Glutamatergic neuron (in vitro differentiated cells): Measurements from ENCODE around the gene CACNA1G. TPM values are rescaled to one million over a fixed set of nuclear protein-coding genes. Genes with fewer than 3 reads are reported as not detected.
A peak's percentile ranks its signal among the peaks of the same experiment; 100 is the strongest.

Experiments used
- DNase-seq: peaks from one replicate; pipeline ENCODE4 v3.0.0; 2022
- H3K27ac Mint-ChIP-seq: one replicate; pipeline ENCODE4 v1.8.0; 2020; ENCODE audit warnings: mild to moderate bottlenecking, mixed read lengths, inconsistent platforms; ENCODE audit not compliant: unreplicated experiment
- H3K27me3 Mint-ChIP-seq: one replicate; pipeline ENCODE4 v1.8.0; 2020; ENCODE audit warnings: mild to moderate bottlenecking, moderate library complexity, mixed read lengths, inconsistent platforms; ENCODE audit not compliant: unreplicated experiment
- H3K36me3 Mint-ChIP-seq: one replicate; pipeline ENCODE4 v1.8.0; 2020; ENCODE audit warnings: mild to moderate bottlenecking, mixed read lengths, inconsistent platforms; ENCODE audit not compliant: unreplicated experiment
- H3K4me1 Mint-ChIP-seq: one replicate; pipeline ENCODE4 v1.8.0; 2020; ENCODE audit warnings: mild to moderate bottlenecking, low read depth, mixed read lengths, inconsistent platforms; ENCODE audit not compliant: unreplicated experiment
- H3K4me3 Mint-ChIP-seq: one replicate; pipeline ENCODE4 v1.8.0; 2020; ENCODE audit warnings: mild to moderate bottlenecking, mixed read lengths, inconsistent platforms; ENCODE audit not compliant: unreplicated experiment
- H3K9me3 Mint-ChIP-seq: one replicate; pipeline ENCODE4 v1.8.0; 2020; ENCODE audit warnings: mild to moderate bottlenecking, moderate library complexity, mixed read lengths, inconsistent platforms; ENCODE audit not compliant: unreplicated experiment
- CTCF ChIP-seq: fragments of 200-600 bp; sonication (generic); IDR thresholded peaks from one replicate; pipeline ENCODE4 v1.5.0; 2021; ENCODE audit not compliant: partially characterized antibody, unreplicated experiment
- total RNA-seq: library from RNA; stranded (reverse); fragmentation: NEBNext Ultra II Directional; extraction: Animal tissue kit (Norgen Biotek cat#: 25700); gene quantifications from one replicate; pipeline ENCODE4 v1.2.1, GENCODE V29; 2021; ENCODE audit not compliant: unreplicated experiment

The CACNA1G gene
- total RNA-seq, 1 donor from 2014 or later, result 2.2 TPM

- no peak for TF ChIP-seq CTCF
- H3K4me1 Mint-ChIP-seq, result peaks cover 28% of the 10 kb centered on the region
- H3K9me3 Mint-ChIP-seq, result peaks cover 6% of the 10 kb centered on the region
- peaks cover 20% of the 10 kb centered on the region for H3K27me3 Mint-ChIP-seq
- DNase-seq, result no peak
- no peaks in the 10 kb centered on the region for H3K36me3 Mint-ChIP-seq
- H3K4me3 Mint-ChIP-seq, result peak overlapping the region; percentile 50
- no peak overlapping the region for H3K27ac Mint-ChIP-seq
These were observed 2.0 kb downstream of the CACNA1G start for GRCh38 chr17:50562242-50563091.

GRCh38 chr17:50563092-50563511, 2.6 kb downstream of the CACNA1G start:
- Mint-ChIP-seq H3K9me3 (peaks cover 6% of the 10 kb centered on the region), H3K27ac (no peak overlapping the region), H3K4me1 (peaks cover 26% of the 10 kb centered on the region), H3K36me3 (no peaks in the 10 kb centered on the region), H3K27me3 (peaks cover 23% of the 10 kb centered on the region), H3K4me3 (peak overlapping the region; percentile 5)
- no peak for TF ChIP-seq CTCF
- DNase-seq, result no peak

- Mint-ChIP-seq H3K36me3 (no peaks in the 10 kb centered on the region), H3K27me3 (peaks cover 21% of the 10 kb centered on the region), H3K4me3 (no peak overlapping the region), H3K9me3 (peaks cover 4% of the 10 kb centered on the region), H3K4me1 (peaks cover 24% of the 10 kb centered on the region), H3K27ac (no peak overlapping the region)
- no peak for DNase-seq
- no peak for TF ChIP-seq CTCF
These were observed 4.4 kb downstream of the CACNA1G start for GRCh38 chr17:50564916-50565315.

DNA sequence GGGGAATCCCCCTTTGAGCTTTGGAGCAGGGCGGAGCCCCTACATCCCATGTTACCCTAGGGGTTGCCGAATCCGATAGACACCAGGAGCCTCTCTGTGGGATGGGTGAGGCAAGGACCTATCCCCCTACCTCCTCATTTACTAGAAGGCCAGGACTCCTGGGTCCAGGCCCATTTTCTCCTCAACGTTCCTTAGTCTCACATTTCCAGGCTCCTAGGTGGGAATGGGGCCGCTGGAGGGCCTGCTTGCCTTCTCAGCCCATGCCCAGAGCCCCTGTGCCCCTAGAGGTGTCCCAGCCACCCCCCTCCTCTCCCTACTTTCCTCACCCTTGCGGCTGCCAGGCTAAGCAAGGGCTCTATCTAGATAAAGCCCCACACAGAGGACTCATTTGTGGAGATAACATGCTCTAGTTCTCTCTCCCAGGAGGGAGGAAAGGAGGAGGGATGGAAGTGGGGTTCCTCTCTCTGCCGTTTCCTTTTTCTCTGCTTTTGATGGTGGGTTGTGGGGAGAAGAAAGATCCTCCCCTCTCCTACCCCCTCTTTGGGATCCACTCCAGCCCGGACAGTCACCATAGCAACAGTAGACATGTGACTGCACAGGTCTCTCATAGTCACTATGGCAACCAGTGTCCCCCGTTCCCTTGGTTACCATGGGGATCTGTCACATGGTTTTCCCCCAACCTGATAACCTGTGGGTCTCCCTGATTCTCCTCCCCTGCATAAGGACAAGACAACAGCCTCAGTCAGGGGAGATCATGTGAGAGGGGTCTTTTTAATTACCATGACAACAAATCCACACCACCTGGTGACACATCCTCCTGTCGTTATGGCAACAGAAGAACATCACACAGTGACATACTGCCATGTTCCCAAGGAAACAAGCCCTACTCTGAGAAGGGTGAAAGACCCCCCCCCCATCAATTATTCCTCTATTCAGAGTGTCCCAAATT, 5.2 kb downstream of the CACNA1G start:
- TF ChIP-seq CTCF, result no peak
- Mint-ChIP-seq H3K27ac (peak overlapping the region; percentile 16), H3K4me3 (peak overlapping the region; percentile 67), H3K27me3 (peaks cover 23% of the 10 kb centered on the region), H3K4me1 (peaks cover 32% of the 10 kb centered on the region), H3K9me3 (peaks cover 4% of the 10 kb centered on the region), H3K36me3 (no peaks in the 10 kb centered on the region)
- DNase-seq, result no peak
